Left ventricle myocardium inferior (tissue), 1 donor: ENCODE measurements around the gene ZNF445. TPM values are rescaled to one million over a fixed set of nuclear protein-coding genes. Genes with fewer than 3 reads are reported as not detected.

Source experiments
- DNase-seq: peaks from one replicate; pipeline ENCODE4 v3.0.0-alpha.2; 2020
- H3K27ac ChIP-seq: fragments of 200-600 bp; replicated peaks from 2 replicates; pipeline ENCODE4 v1.8.0; 2021
- H3K27me3 ChIP-seq: fragments of 200-600 bp; 2 replicates; pipeline ENCODE4 v1.8.0; 2021; ENCODE audit warnings: low read depth
- H3K36me3 ChIP-seq: fragments of 200-600 bp; 2 replicates; pipeline ENCODE4 v1.8.0; 2021
- H3K4me1 ChIP-seq: fragments of 200-600 bp; 2 replicates; pipeline ENCODE4 v1.8.0; 2021
- H3K4me3 ChIP-seq: fragments of 200-600 bp; 2 replicates; pipeline ENCODE4 v1.8.0; 2021; ENCODE audit warnings: mild to moderate bottlenecking, moderate library complexity
- H3K9me3 ChIP-seq: fragments of 200-600 bp; replicated peaks from 2 replicates; pipeline ENCODE4 v1.8.0; 2021
- intact Hi-C: fragments of 100-400 bp; cut with micrococcal nuclease; formaldehyde crosslinking; loops from one replicate; pipeline ENCODE4 v1.11.0; 2022
- total RNA-seq: library from RNA; stranded (reverse); fragmentation: NEBNext Ultra II Directional; extraction: Animal tissue kit (Norgen Biotek cat#: 25700); gene quantifications from one replicate; pipeline ENCODE4 v1.2.1, GENCODE V29; 2021
- TF ChIP-seq, protein P1 (sequence below): fragments of 200-600 bp; IDR thresholded peaks from 2 replicates; pipeline ENCODE4 v1.8.0; 2021; ENCODE audit warnings: antibody characterized with exemption, mild to moderate bottlenecking, borderline replicate concordance
- donor health status: DM: no; HTN: yes; CAD: no; lungs with severe emphysema.

ZNF445 gene
- total RNA-seq, 1 donor from 2014 or later, result 11.8 TPM

DNA sequence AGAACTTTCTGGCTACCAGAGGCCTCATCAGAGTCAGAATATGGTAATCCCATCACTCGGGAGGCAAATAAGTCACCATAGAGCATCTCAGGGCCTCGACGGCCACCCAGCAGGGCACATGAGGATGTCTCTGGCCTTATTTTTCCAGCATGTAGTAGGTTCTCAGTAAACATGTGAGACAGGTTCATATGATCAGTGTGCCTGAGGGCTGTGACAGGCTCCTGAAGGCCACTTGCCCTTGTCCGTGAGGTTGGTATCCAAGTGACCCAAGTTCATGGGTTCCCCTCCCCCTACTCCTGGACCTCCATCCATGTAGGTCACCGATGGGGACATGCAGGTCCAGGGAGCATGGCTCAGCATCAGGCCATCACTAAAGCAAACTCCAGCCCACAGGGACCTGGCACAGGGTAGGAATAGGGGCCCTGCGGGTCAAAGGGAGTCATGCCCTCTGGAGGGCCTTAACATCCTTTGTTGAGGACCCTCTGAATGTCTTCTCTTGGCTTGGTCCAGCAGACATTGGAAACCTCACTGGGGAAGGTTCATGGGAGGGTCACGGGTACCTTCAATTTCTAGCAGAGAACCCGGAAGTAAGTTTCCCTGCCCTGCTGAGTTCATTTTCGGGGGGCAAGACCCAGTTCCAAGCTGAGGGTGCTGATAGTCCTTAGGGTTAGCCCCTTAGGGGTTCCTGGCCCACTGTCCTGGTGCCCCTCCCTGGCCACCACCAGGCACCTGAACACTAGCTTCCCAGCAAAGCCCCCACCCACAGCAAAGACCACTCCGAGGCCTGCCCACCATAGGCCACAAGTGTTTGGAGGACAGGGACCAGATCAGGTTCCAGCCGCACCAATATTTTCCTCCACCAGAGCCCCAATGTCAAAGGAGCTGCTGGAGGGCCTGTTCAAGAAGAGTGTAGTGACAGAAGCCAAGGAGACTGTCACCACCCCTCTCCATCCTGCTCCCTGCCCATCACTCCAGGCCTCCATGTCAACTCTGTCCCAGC is 61.1 kb downstream of the ZNF445 start:
- Histone ChIP-seq H3K4me3 (no peak overlapping the region), H3K36me3 (no peaks in the 10 kb centered on the region), H3K4me1 (no peaks in the 10 kb centered on the region), H3K9me3 (no peaks in the 10 kb centered on the region), H3K27ac (no peak overlapping the region), H3K27me3 (no peaks in the 10 kb centered on the region)
- DNase-seq, result no peak
- TF ChIP-seq, protein P1, sequence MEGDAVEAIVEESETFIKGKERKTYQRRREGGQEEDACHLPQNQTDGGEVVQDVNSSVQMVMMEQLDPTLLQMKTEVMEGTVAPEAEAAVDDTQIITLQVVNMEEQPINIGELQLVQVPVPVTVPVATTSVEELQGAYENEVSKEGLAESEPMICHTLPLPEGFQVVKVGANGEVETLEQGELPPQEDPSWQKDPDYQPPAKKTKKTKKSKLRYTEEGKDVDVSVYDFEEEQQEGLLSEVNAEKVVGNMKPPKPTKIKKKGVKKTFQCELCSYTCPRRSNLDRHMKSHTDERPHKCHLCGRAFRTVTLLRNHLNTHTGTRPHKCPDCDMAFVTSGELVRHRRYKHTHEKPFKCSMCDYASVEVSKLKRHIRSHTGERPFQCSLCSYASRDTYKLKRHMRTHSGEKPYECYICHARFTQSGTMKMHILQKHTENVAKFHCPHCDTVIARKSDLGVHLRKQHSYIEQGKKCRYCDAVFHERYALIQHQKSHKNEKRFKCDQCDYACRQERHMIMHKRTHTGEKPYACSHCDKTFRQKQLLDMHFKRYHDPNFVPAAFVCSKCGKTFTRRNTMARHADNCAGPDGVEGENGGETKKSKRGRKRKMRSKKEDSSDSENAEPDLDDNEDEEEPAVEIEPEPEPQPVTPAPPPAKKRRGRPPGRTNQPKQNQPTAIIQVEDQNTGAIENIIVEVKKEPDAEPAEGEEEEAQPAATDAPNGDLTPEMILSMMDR, result no peak
- intact Hi-C loops, result no loop called here

GRCh38 chr3:44415421-44415820 is 62.0 kb downstream of the ZNF445 start:
- no peaks in the 10 kb centered on the region for H3K9me3 ChIP-seq
- no peaks in the 10 kb centered on the region for H3K36me3 ChIP-seq
- H3K4me1 ChIP-seq, result no peaks in the 10 kb centered on the region
- TF ChIP-seq, protein P1, result no peak
- no peaks in the 10 kb centered on the region for H3K27me3 ChIP-seq
- intact Hi-C loops, result no loop called here
- H3K4me3 ChIP-seq, result no peak overlapping the region
- H3K27ac ChIP-seq, result no peak overlapping the region
- no peak for DNase-seq

- Histone ChIP-seq H3K36me3 (peaks cover 2% of the 10 kb centered on the region), H3K4me1 (no peaks in the 10 kb centered on the region), H3K27ac (no peak overlapping the region), H3K27me3 (no peaks in the 10 kb centered on the region), H3K4me3 (no peak overlapping the region), H3K9me3 (no peaks in the 10 kb centered on the region)
- DNase-seq, result no peak
- intact Hi-C loops, result no loop called here
- TF ChIP-seq, protein P1, result no peak
Observed at GRCh38 chr3:44414517-44415090, 62.9 kb downstream of the ZNF445 start.

GRCh38 chr3:44412365-44412764 is 65.1 kb downstream of the ZNF445 start:
- no peak overlapping the region for H3K27ac ChIP-seq
- intact Hi-C loops, result no loop called here
- no peaks in the 10 kb centered on the region for H3K4me1 ChIP-seq
- H3K27me3 ChIP-seq, result no peaks in the 10 kb centered on the region
- DNase-seq, result no peak
- H3K36me3 ChIP-seq, result peaks cover 5% of the 10 kb centered on the region
- no peaks in the 10 kb centered on the region for H3K9me3 ChIP-seq
- no peak overlapping the region for H3K4me3 ChIP-seq
- TF ChIP-seq, protein P1, result no peak

DNA sequence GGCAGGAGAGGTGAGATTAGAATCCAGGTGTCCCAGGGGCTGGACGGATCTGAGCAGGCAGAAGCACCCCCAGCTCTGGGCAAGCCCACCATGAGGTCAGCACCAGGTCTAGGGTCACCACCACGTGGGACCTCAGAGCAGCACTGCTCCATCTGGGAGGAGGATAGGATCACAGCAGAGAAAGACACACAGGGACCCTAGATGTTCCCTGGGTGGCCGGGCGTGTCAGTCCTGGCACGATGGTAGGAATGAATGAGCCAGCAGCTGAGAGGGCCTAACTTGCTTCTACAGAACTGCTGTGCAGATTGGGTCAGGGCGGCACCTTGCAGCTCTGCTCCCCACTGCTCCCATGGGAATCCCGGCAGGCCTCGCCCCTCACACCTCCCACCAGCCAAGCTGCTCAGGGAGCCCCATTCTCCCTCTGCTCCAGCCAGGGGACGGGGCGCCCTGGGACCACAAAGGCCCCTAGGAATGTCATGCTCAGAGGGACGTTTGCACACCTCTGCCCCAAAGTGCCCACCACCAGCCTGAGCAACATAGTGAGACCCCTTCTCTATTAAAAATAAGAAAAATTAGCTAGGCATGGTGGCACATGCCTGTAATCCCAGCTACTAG is 66.3 kb downstream of the ZNF445 start:
- Histone ChIP-seq H3K4me3 (no peak overlapping the region), H3K36me3 (peaks cover 5% of the 10 kb centered on the region), H3K9me3 (no peaks in the 10 kb centered on the region), H3K4me1 (no peaks in the 10 kb centered on the region), H3K27ac (no peak overlapping the region), H3K27me3 (no peaks in the 10 kb centered on the region)
- DNase-seq, result no peak
- TF ChIP-seq, protein P1, result no peak
- intact Hi-C loops, result no loop called here
